GM12864 (cell line): ENCODE results near the gene ANXA5.

ENCODE experiments used
- DNase-seq: peaks from one replicate; pipeline ENCODE4 v3.0.0-alpha.2; 2011; ENCODE audit warnings: low read depth
- H3K4me3 ChIP-seq: 2 replicates; pipeline ENCODE4 v1.5.1; 2011; ENCODE audit warnings: mild to moderate bottlenecking, low read depth, low read length, control low read depth
- CTCF ChIP-seq: IDR thresholded peaks from 2 replicates; pipeline ENCODE4 v1.5.1; 2011; ENCODE audit warnings: low read depth, mild to moderate bottlenecking, moderate library complexity, low read length, control low read depth, inconsistent platforms; ENCODE audit errors: missing control alignments

The ANXA5 gene

GRCh38 chr4:121701263-121701662 lies 4.5 kb upstream of the ANXA5 start:
- no peak overlapping the region for H3K4me3 ChIP-seq
- no peak for DNase-seq
- TF ChIP-seq CTCF: no peak

GRCh38 chr4:121698236-121698671 lies 1.5 kb upstream of the ANXA5 start:
- no peak for DNase-seq
- no peak overlapping the region for H3K4me3 ChIP-seq
- no peak for TF ChIP-seq CTCF

DNA sequence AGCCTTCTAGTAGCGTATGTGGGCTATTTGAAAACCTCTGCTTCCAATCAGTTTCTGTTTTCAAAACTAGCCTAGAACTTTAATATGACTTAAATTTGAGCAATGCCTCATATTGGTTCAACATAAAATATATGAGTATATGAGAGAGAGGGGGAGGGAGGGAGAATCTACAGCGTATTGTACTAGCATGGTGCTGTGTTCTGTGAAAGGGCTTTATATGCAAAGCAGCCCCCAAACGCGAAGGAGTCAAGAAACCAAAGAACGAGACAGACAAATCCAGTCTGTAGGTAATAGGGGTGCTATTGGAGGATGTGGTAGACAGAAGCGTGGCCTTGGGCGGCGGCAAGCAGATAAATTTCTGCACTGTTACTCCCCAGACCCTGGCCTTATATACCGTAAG lies 784 bp upstream of the ANXA5 start:
- H3K4me3 ChIP-seq: peak overlapping the region; percentile 63
- TF ChIP-seq CTCF: no peak

GRCh38 chr4:121696170-121696580 lies 605 bp downstream of the ANXA5 start:
- peak; percentile 8 for TF ChIP-seq CTCF
- H3K4me3 ChIP-seq: peak overlapping the region; percentile 63
- DNase-seq: peak; percentile 34

More for the DNA sequence above, 784 bp upstream of the ANXA5 start:
- peak; percentile 26 for DNase-seq

GRCh38 chr4:121693886-121694285 lies 2.9 kb downstream of the ANXA5 start:
- H3K4me3 ChIP-seq: no peak overlapping the region
- no peak for DNase-seq
- TF ChIP-seq CTCF: no peak

DNA sequence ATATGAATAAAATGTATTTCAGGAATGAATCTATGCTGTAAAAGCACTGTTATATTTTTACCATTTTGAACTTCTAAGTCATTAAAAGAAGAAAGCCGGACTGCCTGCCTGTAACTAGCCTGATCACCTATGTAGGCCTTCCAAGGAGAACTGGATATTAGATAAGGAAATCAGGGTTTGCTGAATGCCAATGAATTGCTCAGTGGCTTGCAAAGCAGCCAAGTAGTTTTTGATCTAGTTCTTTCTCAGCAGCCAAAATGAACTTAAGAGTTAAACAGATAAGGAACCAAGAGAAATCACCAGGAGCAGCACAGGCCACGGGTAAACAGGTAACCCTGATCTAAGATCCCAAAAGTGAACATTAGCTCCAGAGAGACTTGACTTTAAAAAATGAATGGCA lies 3.3 kb downstream of the ANXA5 start:
- no peak overlapping the region for H3K4me3 ChIP-seq
- no peak for TF ChIP-seq CTCF
- no peak for DNase-seq

DNA sequence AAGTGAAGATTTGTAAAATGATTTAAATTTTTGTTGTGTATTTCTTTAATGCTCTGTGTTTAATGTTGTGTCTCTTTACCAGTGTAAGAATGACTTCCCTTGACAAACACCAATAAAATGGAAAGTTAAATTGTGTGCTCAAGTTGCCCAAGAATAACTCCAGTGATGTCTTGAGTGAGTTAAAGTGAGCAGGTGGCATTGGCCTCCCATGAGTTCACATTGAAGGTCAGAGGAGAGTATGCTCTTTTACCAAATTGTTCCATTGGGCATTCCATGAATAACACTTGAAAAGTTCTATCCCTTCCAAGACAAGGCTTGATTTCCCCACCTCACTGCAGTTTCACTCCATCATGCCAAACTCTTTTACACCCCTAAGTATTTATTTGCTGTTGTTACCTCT lies 4.5 kb downstream of the ANXA5 start:
- no peak overlapping the region for H3K4me3 ChIP-seq
- no peak for DNase-seq
- TF ChIP-seq CTCF: no peak
